A673 (cell line): Measurements from ENCODE around the gene DENND6B. TPM values are rescaled to one million over a fixed set of nuclear protein-coding genes. Genes with fewer than 3 reads are reported as not detected.

ENCODE experiments used
- BruUV-seq: library from RNA; stranded (reverse); fragments of 400-500 nt; replicated peaks from 2 replicates; lab custom pipeline; 2021; lab: Mats Ljungman, UMichigan
- CTCF ChIA-PET: fragments of 300-600 bp; sonication (Branson Sonifier 250); formaldehyde crosslinking; loops from one replicate; lab custom pipeline; 2022; ENCODE audit warnings: antibody characterized with exemption; lab: Charles Lee
- POLR2A ChIA-PET: fragments of 300-600 bp; sonication (Branson Sonifier 250); formaldehyde crosslinking; loops from one replicate; lab custom pipeline; 2022; ENCODE audit warnings: antibody characterized with exemption; ENCODE audit not compliant: low non-redundant PET; lab: Charles Lee
- DNase-seq: peaks from one replicate; pipeline ENCODE4 v3.0.0-alpha.2; 2015; ENCODE audit warnings: low spot score
- H3K27ac ChIP-seq: fragments of 200-600 bp; sonication (generic); 2 replicates; pipeline ENCODE4 v1.5.1; 2016; ENCODE audit warnings: mixed run types, low read depth, mild to moderate bottlenecking, mixed read lengths, antibody characterized with exemption, low read length; ENCODE audit not compliant: poor library complexity, severe bottlenecking
- H3K27me3 ChIP-seq: fragments of 200-600 bp; sonication (generic); replicated peaks from 2 replicates; pipeline ENCODE4 v1.6.1; 2017; ENCODE audit warnings: mixed run types, low read depth, mild to moderate bottlenecking, mixed read lengths, antibody characterized with exemption, low read length; ENCODE audit not compliant: insufficient read depth, poor library complexity
- H3K36me3 ChIP-seq: fragments of 200-600 bp; sonication (generic); 2 replicates; pipeline ENCODE4 v1.6.1; 2016; ENCODE audit warnings: mixed run types, mild to moderate bottlenecking, mixed read lengths, antibody characterized with exemption, low read length; ENCODE audit not compliant: insufficient read depth, poor library complexity, severe bottlenecking
- H3K4me1 ChIP-seq: fragments of 200-600 bp; sonication (generic); 2 replicates; pipeline ENCODE4 v1.6.1; 2017; ENCODE audit warnings: mixed run types, mild to moderate bottlenecking, mixed read lengths, antibody characterized with exemption, low read length; ENCODE audit not compliant: insufficient read depth, poor library complexity, severe bottlenecking
- H3K4me3 ChIP-seq: fragments of 200-600 bp; sonication (generic); 2 replicates; pipeline ENCODE4 v1.5.1; 2016; ENCODE audit warnings: low read depth, mixed run types, mild to moderate bottlenecking, mixed read lengths, low read length; ENCODE audit not compliant: poor library complexity, severe bottlenecking
- H3K9me3 ChIP-seq: fragments of 200-600 bp; sonication (generic); 2 replicates; pipeline ENCODE4 v1.6.1; 2016; ENCODE audit warnings: mixed run types, low read depth, mild to moderate bottlenecking, mixed read lengths, antibody characterized with exemption, low read length; ENCODE audit not compliant: poor library complexity, severe bottlenecking
- CTCF ChIP-seq: fragments of 300-800, 200-600 bp; sonication (generic); conservative IDR thresholded peaks from 2 replicates; pipeline ENCODE4 v1.5.1; 2017; ENCODE audit warnings: low read depth, mild to moderate bottlenecking, antibody characterized with exemption, low read length, moderate library complexity, mixed read lengths
- EZH2 ChIP-seq: fragments of 200-600 bp; sonication (generic); IDR thresholded peaks from 2 replicates; pipeline ENCODE4 v1.6.1; 2017; ENCODE audit warnings: borderline replicate concordance, low read depth, mild to moderate bottlenecking, mixed read lengths, antibody characterized with exemption, low read length; ENCODE audit not compliant: poor library complexity, severe bottlenecking
- intact Hi-C: fragments of 100-400 bp; cut with micrococcal nuclease; formaldehyde crosslinking; loops from one replicate; pipeline ENCODE4 v1.10.0; 2022; ENCODE audit not compliant: unreplicated experiment
- total RNA-seq: library from RNA; stranded (reverse); gene quantifications from 2 replicates; pipeline ENCODE4 v1.2.3, GENCODE V29; 2021

The DENND6B gene
- total RNA-seq, 1 experiment from 2014 or later: 5.3 TPM

- BruUV-seq: no TSS peak
Measured at GRCh38 chr22:50297510-50298265, 29.1 kb downstream of the DENND6B start.

GRCh38 chr22:50296658-50297490 is 29.9 kb downstream of the DENND6B start:
- DNase-seq: no peak
- no TSS peak for BruUV-seq
- Histone ChIP-seq H3K27ac (peak overlapping the region; percentile 16), H3K36me3 (no peaks in the 10 kb centered on the region), H3K4me1 (peaks cover 73% of the 10 kb centered on the region), H3K4me3 (no peak overlapping the region), H3K27me3 (no peaks in the 10 kb centered on the region), H3K9me3 (no peaks in the 10 kb centered on the region)
- TF ChIP-seq CTCF: no peak
- TF ChIP-seq EZH2: no peak
- POLR2A ChIA-PET: interaction anchor here (0.5 kb wide), 1 partner anchor 25 kb away, joined by 3 read pairs; no protein-coding TSS in a partner anchor
- CTCF ChIA-PET: interaction anchor here (0.6 kb wide), 1 partner anchor 22 kb away, joined by 3 read pairs; no protein-coding TSS in a partner anchor
- intact Hi-C loops: no loop called here

More at GRCh38 chr22:50297510-50298265, 29.1 kb downstream of the DENND6B start:
- no peaks in the 10 kb centered on the region for H3K9me3 ChIP-seq
- H3K27me3 ChIP-seq: no peaks in the 10 kb centered on the region
- TF ChIP-seq EZH2 (no peak), CTCF (no peak)
- H3K36me3 ChIP-seq: no peaks in the 10 kb centered on the region
- ChIA-PET CTCF (no interaction called here), POLR2A (interaction anchor here (0.5 kb wide), 1 partner anchor 24 kb away, joined by 3 read pairs; no protein-coding TSS in a partner anchor)
- H3K4me1 ChIP-seq: peaks cover 75% of the 10 kb centered on the region
- DNase-seq: no peak
- intact Hi-C loops: no loop called here
- H3K27ac ChIP-seq: peak overlapping the region; percentile 57
- no peak overlapping the region for H3K4me3 ChIP-seq

- BruUV-seq: no TSS peak
- ChIA-PET CTCF (interaction anchor here (1.1 kb wide), 1 partner anchor 10 kb away, joined by 5 read pairs; no protein-coding TSS in a partner anchor), POLR2A (no interaction called here)
- H3K36me3 ChIP-seq: peaks cover 22% of the 10 kb centered on the region
- peaks cover 47% of the 10 kb centered on the region for H3K4me1 ChIP-seq
- intact Hi-C loops: no loop called here
- peak overlapping the region; percentile 41 for H3K4me3 ChIP-seq
- peak overlapping the region; percentile 93 for H3K27ac ChIP-seq
- H3K27me3 ChIP-seq: no peaks in the 10 kb centered on the region
- TF ChIP-seq CTCF (no peak), EZH2 (no peak)
- DNase-seq: no peak
- H3K9me3 ChIP-seq: no peaks in the 10 kb centered on the region
Measured at GRCh38 chr22:50294319-50294656, 32.5 kb downstream of the DENND6B start.
